Chondrocyte (in vitro differentiated cells): Measurements from ENCODE around the gene MADCAM1. TPM values are rescaled to one million over a fixed set of nuclear protein-coding genes. Genes with fewer than 3 reads are reported as not detected.

Experiments used
- DNase-seq: peaks from one replicate; pipeline ENCODE4 v3.0.0; 2021; ENCODE audit warnings: mixed read lengths, low spot score
- H3K27ac Mint-ChIP-seq: one replicate; pipeline ENCODE4 v1.8.0; 2021; ENCODE audit warnings: mild to moderate bottlenecking, moderate library complexity, mixed read lengths; ENCODE audit not compliant: unreplicated experiment
- H3K27me3 Mint-ChIP-seq: 2 replicates; pipeline ENCODE4 v1.8.0; 2021; ENCODE audit warnings: low read depth, mixed read lengths
- H3K36me3 Mint-ChIP-seq: 2 replicates; pipeline ENCODE4 v1.8.0; 2021; ENCODE audit warnings: low read depth, mixed read lengths
- H3K4me1 Mint-ChIP-seq: 2 replicates; pipeline ENCODE4 v1.8.0; 2021; ENCODE audit warnings: low read depth, mild to moderate bottlenecking, mixed read lengths
- H3K4me3 Mint-ChIP-seq: one replicate; pipeline ENCODE4 v1.8.0; 2021; ENCODE audit warnings: mild to moderate bottlenecking, moderate library complexity, mixed read lengths; ENCODE audit not compliant: unreplicated experiment
- H3K9me3 Mint-ChIP-seq: 2 replicates; pipeline ENCODE4 v1.8.0; 2021; ENCODE audit warnings: low read depth, mixed read lengths
- total RNA-seq: library from RNA; stranded (reverse); gene quantifications from 3 replicates; pipeline ENCODE4 v1.2.1, GENCODE V29; 2021
- TF ChIP-seq, protein P1 (sequence below): fragments of 200-600 bp; sonication (generic); IDR thresholded peaks from 2 replicates; pipeline ENCODE4 v1.5.0; 2021; ENCODE audit warnings: antibody characterized with exemption, mild to moderate bottlenecking, moderate library complexity

MADCAM1 gene
- total RNA-seq, 1 donor from 2014 or later: 0.62 TPM

GRCh38 chr19:534088-534487, 37.8 kb downstream of the MADCAM1 start:
- Mint-ChIP-seq H3K36me3 (peaks cover 8% of the 10 kb centered on the region), H3K27me3 (no peaks in the 10 kb centered on the region), H3K4me3 (peak overlapping the region; percentile 88), H3K4me1 (peaks cover 18% of the 10 kb centered on the region), H3K9me3 (no peaks in the 10 kb centered on the region), H3K27ac (peak overlapping the region; percentile 96)
- TF ChIP-seq, protein P1, sequence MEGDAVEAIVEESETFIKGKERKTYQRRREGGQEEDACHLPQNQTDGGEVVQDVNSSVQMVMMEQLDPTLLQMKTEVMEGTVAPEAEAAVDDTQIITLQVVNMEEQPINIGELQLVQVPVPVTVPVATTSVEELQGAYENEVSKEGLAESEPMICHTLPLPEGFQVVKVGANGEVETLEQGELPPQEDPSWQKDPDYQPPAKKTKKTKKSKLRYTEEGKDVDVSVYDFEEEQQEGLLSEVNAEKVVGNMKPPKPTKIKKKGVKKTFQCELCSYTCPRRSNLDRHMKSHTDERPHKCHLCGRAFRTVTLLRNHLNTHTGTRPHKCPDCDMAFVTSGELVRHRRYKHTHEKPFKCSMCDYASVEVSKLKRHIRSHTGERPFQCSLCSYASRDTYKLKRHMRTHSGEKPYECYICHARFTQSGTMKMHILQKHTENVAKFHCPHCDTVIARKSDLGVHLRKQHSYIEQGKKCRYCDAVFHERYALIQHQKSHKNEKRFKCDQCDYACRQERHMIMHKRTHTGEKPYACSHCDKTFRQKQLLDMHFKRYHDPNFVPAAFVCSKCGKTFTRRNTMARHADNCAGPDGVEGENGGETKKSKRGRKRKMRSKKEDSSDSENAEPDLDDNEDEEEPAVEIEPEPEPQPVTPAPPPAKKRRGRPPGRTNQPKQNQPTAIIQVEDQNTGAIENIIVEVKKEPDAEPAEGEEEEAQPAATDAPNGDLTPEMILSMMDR: no peak
- no peak for DNase-seq

DNA sequence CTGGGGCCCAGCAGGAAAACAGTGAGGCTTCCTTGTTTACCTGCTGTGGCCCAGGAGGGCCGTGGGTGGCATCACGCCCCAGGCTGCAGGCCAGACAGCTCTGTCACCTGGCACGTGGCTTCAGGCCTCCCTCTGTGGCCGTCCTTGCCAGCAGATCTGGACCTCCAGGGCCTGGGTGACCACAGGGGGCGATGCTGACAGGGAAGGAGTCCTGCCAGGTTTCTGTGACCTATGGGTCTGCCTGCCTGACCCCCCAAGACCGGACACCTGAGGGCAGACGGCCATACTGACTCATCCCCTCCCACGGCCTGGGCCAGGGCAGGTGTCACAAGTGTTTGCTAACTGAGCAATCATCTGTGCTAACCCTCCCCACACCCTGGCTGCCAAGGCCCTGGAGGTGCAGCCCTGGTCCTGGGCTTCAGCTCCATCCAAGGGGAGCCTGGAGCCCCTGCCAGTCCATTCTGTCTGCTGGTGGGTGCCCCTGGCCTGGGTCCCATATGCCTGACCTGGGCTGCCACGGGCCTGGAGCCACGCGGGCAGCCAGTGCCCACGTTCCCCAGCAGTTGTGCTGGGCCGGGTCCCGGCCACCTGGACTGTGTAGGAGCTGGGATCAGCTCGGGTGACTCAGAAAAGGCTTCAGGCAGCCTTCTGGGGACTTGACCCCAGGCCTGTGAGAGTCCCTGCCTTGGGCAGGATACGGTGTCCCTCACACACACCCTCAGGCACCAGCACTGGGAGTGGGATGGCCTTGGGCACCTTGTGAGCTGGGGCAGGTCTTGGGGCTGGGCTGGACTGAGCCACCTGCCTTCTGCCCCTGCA, 38.9 kb downstream of the MADCAM1 start:
- Mint-ChIP-seq H3K4me3 (peak overlapping the region; percentile 22), H3K36me3 (peaks cover 8% of the 10 kb centered on the region), H3K9me3 (no peaks in the 10 kb centered on the region), H3K27ac (peak overlapping the region; percentile 71), H3K27me3 (no peaks in the 10 kb centered on the region), H3K4me1 (peaks cover 18% of the 10 kb centered on the region)
- DNase-seq: no peak
- TF ChIP-seq, protein P1: no peak

GRCh38 chr19:536031-536880, 40.0 kb downstream of the MADCAM1 start:
- no peak overlapping the region for H3K27ac Mint-ChIP-seq
- TF ChIP-seq, protein P1: no peak
- H3K4me3 Mint-ChIP-seq: no peak overlapping the region
- peaks cover 18% of the 10 kb centered on the region for H3K4me1 Mint-ChIP-seq
- DNase-seq: no peak
- no peaks in the 10 kb centered on the region for H3K27me3 Mint-ChIP-seq
- no peaks in the 10 kb centered on the region for H3K9me3 Mint-ChIP-seq
- peaks cover 8% of the 10 kb centered on the region for H3K36me3 Mint-ChIP-seq

DNA sequence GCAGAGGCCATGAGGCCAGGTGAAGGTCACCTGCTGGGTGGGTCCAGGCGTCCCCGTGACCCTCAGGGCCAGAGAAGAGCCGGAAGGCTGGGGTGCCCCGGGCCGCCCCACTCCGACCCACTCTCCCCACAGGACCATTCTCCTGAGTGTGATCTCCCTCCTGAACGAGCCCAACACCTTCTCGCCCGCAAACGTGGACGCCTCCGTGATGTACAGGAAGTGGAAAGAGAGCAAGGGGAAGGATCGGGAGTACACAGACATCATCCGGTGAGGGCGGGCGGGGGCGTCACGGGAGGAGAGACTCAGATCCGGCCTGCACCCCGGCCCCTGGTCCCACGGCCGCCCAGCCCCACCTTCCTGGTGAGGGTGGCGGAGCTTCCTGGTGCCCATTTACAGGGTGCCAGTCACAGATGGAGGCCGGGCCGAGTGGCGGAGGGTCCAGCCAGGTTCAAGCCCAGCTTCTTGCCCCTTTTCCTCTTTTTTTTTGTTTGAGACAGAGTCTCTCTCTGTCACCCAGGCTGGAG, 40.7 kb downstream of the MADCAM1 start:
- no peak overlapping the region for H3K4me3 Mint-ChIP-seq
- DNase-seq: no peak
- no peaks in the 10 kb centered on the region for H3K9me3 Mint-ChIP-seq
- H3K36me3 Mint-ChIP-seq: peaks cover 9% of the 10 kb centered on the region
- H3K27me3 Mint-ChIP-seq: no peaks in the 10 kb centered on the region
- no peak overlapping the region for H3K27ac Mint-ChIP-seq
- peaks cover 18% of the 10 kb centered on the region for H3K4me1 Mint-ChIP-seq
- TF ChIP-seq, protein P1: no peak
